ENCODE results near the gene SIM2. TPM values are rescaled to one million over a fixed set of nuclear protein-coding genes. Genes with fewer than 3 reads are reported as not detected.

SIM2 gene
- total RNA-seq, 2 experiments from 2014 or later, result 0.05 to 0.19 TPM

- Mint-ChIP-seq H3K27me3 (peaks cover 2% of the 10 kb centered on the region), H3K4me3 (no peak overlapping the region), H3K36me3 (ENCODE audit: low read depth) (no peaks in the 10 kb centered on the region), H3K9me3 (no peaks in the 10 kb centered on the region), H3K4me1 (no peaks in the 10 kb centered on the region), H3K27ac (no peak overlapping the region)
- no peak for DNase-seq
- POLR2A ChIA-PET, result no interaction called here
- CTCF ChIA-PET, result interaction anchor here (1.1 kb wide), 1 partner anchor 37 kb away, joined by 3 read pairs; no protein-coding TSS in a partner anchor
These were observed 35.7 kb downstream of the SIM2 start for GRCh38 chr21:36734367-36735200.

GRCh38 chr21:36735201-36735515 lies 36.2 kb downstream of the SIM2 start:
- no peaks in the 10 kb centered on the region for H3K4me1 Mint-ChIP-seq
- ChIA-PET CTCF (no interaction called here), POLR2A (no interaction called here)
- peaks cover 4% of the 10 kb centered on the region for H3K27me3 Mint-ChIP-seq
- DNase-seq, result no peak
- H3K4me3 Mint-ChIP-seq, result no peak overlapping the region
- no peak overlapping the region for H3K27ac Mint-ChIP-seq
- no peaks in the 10 kb centered on the region for H3K36me3 Mint-ChIP-seq (ENCODE audit: low read depth)
- no peaks in the 10 kb centered on the region for H3K9me3 Mint-ChIP-seq

- no peak overlapping the region for H3K27ac Mint-ChIP-seq
- peaks cover 7% of the 10 kb centered on the region for H3K27me3 Mint-ChIP-seq
- H3K9me3 Mint-ChIP-seq, result no peaks in the 10 kb centered on the region
- no peaks in the 10 kb centered on the region for H3K4me1 Mint-ChIP-seq
- H3K36me3 Mint-ChIP-seq (ENCODE audit: low read depth), result no peaks in the 10 kb centered on the region
- no peak for DNase-seq
- CTCF ChIA-PET, result no interaction called here
- POLR2A ChIA-PET, result no interaction called here
- no peak overlapping the region for H3K4me3 Mint-ChIP-seq
These were observed 36.9 kb downstream of the SIM2 start for GRCh38 chr21:36735724-36736320.

- Mint-ChIP-seq H3K36me3 (ENCODE audit: low read depth) (no peaks in the 10 kb centered on the region), H3K4me1 (no peaks in the 10 kb centered on the region), H3K9me3 (no peaks in the 10 kb centered on the region), H3K4me3 (no peak overlapping the region), H3K27ac (no peak overlapping the region), H3K27me3 (peaks cover 11% of the 10 kb centered on the region)
- DNase-seq, result no peak
- ChIA-PET POLR2A (no interaction called here), CTCF (no interaction called here)
These were observed 39.7 kb downstream of the SIM2 start for GRCh38 chr21:36738489-36739126.

- no peaks in the 10 kb centered on the region for H3K9me3 Mint-ChIP-seq
These were observed 42.6 kb downstream of the SIM2 start for GRCh38 chr21:36741506-36741905.

GRCh38 chr21:36743008-36743407 lies 44.1 kb downstream of the SIM2 start:
- ChIA-PET POLR2A (no interaction called here), CTCF (no interaction called here)
- H3K9me3 Mint-ChIP-seq, result no peaks in the 10 kb centered on the region
- no peaks in the 10 kb centered on the region for H3K36me3 Mint-ChIP-seq (ENCODE audit: low read depth)
- H3K4me3 Mint-ChIP-seq, result no peak overlapping the region
- H3K4me1 Mint-ChIP-seq, result peaks cover 7% of the 10 kb centered on the region
- peaks cover 39% of the 10 kb centered on the region for H3K27me3 Mint-ChIP-seq
- no peak overlapping the region for H3K27ac Mint-ChIP-seq
- no peak for DNase-seq

More at GRCh38 chr21:36741506-36741905, 42.6 kb downstream of the SIM2 start:
- ChIA-PET CTCF (no interaction called here), POLR2A (no interaction called here)
- no peak for DNase-seq
- no peaks in the 10 kb centered on the region for H3K36me3 Mint-ChIP-seq (ENCODE audit: low read depth)
- H3K4me3 Mint-ChIP-seq, result no peak overlapping the region
- H3K27me3 Mint-ChIP-seq, result peaks cover 31% of the 10 kb centered on the region
- H3K4me1 Mint-ChIP-seq, result peaks cover 1% of the 10 kb centered on the region
- no peak overlapping the region for H3K27ac Mint-ChIP-seq

- Mint-ChIP-seq H3K27ac (no peak overlapping the region), H3K9me3 (no peaks in the 10 kb centered on the region), H3K4me1 (peaks cover 8% of the 10 kb centered on the region), H3K4me3 (no peak overlapping the region), H3K27me3 (peaks cover 42% of the 10 kb centered on the region), H3K36me3 (ENCODE audit: low read depth) (no peaks in the 10 kb centered on the region)
- CTCF ChIA-PET, result no interaction called here
- DNase-seq, result no peak
- POLR2A ChIA-PET, result no interaction called here
These were observed 44.5 kb downstream of the SIM2 start for GRCh38 chr21:36743446-36743845.

GRCh38 chr21:36744190-36744559 lies 45.3 kb downstream of the SIM2 start:
- Mint-ChIP-seq H3K27me3 (peaks cover 49% of the 10 kb centered on the region), H3K27ac (no peak overlapping the region), H3K4me1 (peaks cover 12% of the 10 kb centered on the region), H3K36me3 (ENCODE audit: low read depth) (no peaks in the 10 kb centered on the region), H3K9me3 (no peaks in the 10 kb centered on the region), H3K4me3 (no peak overlapping the region)
- POLR2A ChIA-PET, result no interaction called here
- DNase-seq, result no peak
- CTCF ChIA-PET, result no interaction called here

- Mint-ChIP-seq H3K27me3 (peaks cover 53% of the 10 kb centered on the region), H3K4me3 (no peak overlapping the region), H3K9me3 (no peaks in the 10 kb centered on the region), H3K27ac (no peak overlapping the region), H3K4me1 (peaks cover 12% of the 10 kb centered on the region), H3K36me3 (ENCODE audit: low read depth) (no peaks in the 10 kb centered on the region)
- no peak for DNase-seq
- CTCF ChIA-PET, result no interaction called here
- POLR2A ChIA-PET, result no interaction called here
These were observed 45.8 kb downstream of the SIM2 start for GRCh38 chr21:36744560-36745231.

GRCh38 chr21:36745459-36745858 lies 46.5 kb downstream of the SIM2 start:
- POLR2A ChIA-PET, result no interaction called here
- DNase-seq, result no peak
- Mint-ChIP-seq H3K36me3 (ENCODE audit: low read depth) (no peaks in the 10 kb centered on the region), H3K4me1 (peaks cover 12% of the 10 kb centered on the region), H3K4me3 (no peak overlapping the region), H3K27me3 (peaks cover 52% of the 10 kb centered on the region), H3K27ac (no peak overlapping the region), H3K9me3 (no peaks in the 10 kb centered on the region)
- CTCF ChIA-PET, result no interaction called here

GRCh38 chr21:36747041-36747814 lies 48.3 kb downstream of the SIM2 start:
- Mint-ChIP-seq H3K4me3 (peak overlapping the region; percentile 45), H3K36me3 (ENCODE audit: low read depth) (no peaks in the 10 kb centered on the region), H3K4me1 (peaks cover 12% of the 10 kb centered on the region), H3K27ac (no peak overlapping the region), H3K27me3 (peaks cover 53% of the 10 kb centered on the region), H3K9me3 (no peaks in the 10 kb centered on the region)
- no peak for DNase-seq
- ChIA-PET CTCF (interaction anchor here (0.9 kb wide), 1 partner anchor 40 kb away, joined by 3 read pairs; no protein-coding TSS in a partner anchor), POLR2A (no interaction called here)

- Mint-ChIP-seq H3K27ac (no peak overlapping the region), H3K4me3 (peak overlapping the region; percentile 32), H3K27me3 (peaks cover 53% of the 10 kb centered on the region), H3K9me3 (no peaks in the 10 kb centered on the region), H3K36me3 (ENCODE audit: low read depth) (no peaks in the 10 kb centered on the region), H3K4me1 (peaks cover 12% of the 10 kb centered on the region)
- peak; percentile 20 for DNase-seq
- POLR2A ChIA-PET, result no interaction called here
- CTCF ChIA-PET, result interaction anchor here (0.9 kb wide), 1 partner anchor 40 kb away, joined by 3 read pairs; no protein-coding TSS in a partner anchor
These were observed 49.0 kb downstream of the SIM2 start for GRCh38 chr21:36747815-36748383.

Data from activated CD4-positive, alpha-beta T cell treated with anti-CD3 and anti-CD28 coated beads, Interleukin-2, amount 10 ng/mL, durations not matched to agents 7 days and 5 days (primary cell).